ENCODE data around the gene MDM2. TPM values are rescaled to one million over a fixed set of nuclear protein-coding genes. Genes with fewer than 3 reads are reported as not detected.

Gene MDM2
- total and polyA plus RNA-seq, 10 of the 15 experiments (the other 5 are each of a cell fraction or from before 2014, with no cell fraction given), result 48.2 to 174 (median 85.0) TPM

GRCh38 chr12:68768431-68768939 lies 39.5 kb upstream of the MDM2 start:
- ChIA-PET POLR2A (no interaction called here), CTCF (no interaction called here), SMC1A (ENCODE audit: uncharacterized antibody, unreplicated experiment) (interaction anchor here (1.0 to 1.2 kb wide), 2 partner anchors 19 to 416 kb away, joined by 3 to 5 read pairs; no protein-coding TSS in a partner anchor), RAD21 (ENCODE audit: unreplicated experiment) (no interaction called here)
- TF ChIP-seq SPI1 (IDR thresholded peaks at IDR 0.05; ENCODE audit: borderline replicate concordance, insufficient read depth, low read depth, low read length), result no peak
- TF ChIP-seq ATF3 (IDR thresholded peaks at IDR 0.05; ENCODE audit: borderline replicate concordance, extremely low read depth, low read depth, low read length), result no peak
- TF ChIP-seq CBX3 (IDR thresholded peaks at IDR 0.05; ENCODE audit: borderline replicate concordance, low read depth), result no peak
- no peak for TF ChIP-seq FOS (IDR thresholded peaks at IDR 0.05; ENCODE audit: borderline replicate concordance, extremely low read depth, insufficient read length)
- TF ChIP-seq ZNF207 (IDR thresholded peaks at IDR 0.05; ENCODE audit: borderline replicate concordance), result no peak
- no peak for TF ChIP-seq KAT2A (conservative IDR thresholded peaks at IDR 0.05; ENCODE audit: control insufficient read depth, low read depth, low read length)
- TF ChIP-seq SIX5 (IDR thresholded peaks at IDR 0.05; ENCODE audit: low read depth, low read length, severe bottlenecking), result no peak
- no peak for TF ChIP-seq RBBP5 (conservative IDR thresholded peaks at IDR 0.05)
- TF ChIP-seq, protein P1, sequence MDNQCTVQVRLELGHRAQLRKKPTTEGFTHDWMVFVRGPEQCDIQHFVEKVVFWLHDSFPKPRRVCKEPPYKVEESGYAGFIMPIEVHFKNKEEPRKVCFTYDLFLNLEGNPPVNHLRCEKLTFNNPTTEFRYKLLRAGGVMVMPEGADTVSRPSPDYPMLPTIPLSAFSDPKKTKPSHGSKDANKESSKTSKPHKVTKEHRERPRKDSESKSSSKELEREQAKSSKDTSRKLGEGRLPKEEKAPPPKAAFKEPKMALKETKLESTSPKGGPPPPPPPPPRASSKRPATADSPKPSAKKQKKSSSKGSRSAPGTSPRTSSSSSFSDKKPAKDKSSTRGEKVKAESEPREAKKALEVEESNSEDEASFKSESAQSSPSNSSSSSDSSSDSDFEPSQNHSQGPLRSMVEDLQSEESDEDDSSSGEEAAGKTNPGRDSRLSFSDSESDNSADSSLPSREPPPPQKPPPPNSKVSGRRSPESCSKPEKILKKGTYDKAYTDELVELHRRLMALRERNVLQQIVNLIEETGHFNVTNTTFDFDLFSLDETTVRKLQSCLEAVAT (IDR thresholded peaks at IDR 0.05), result no peak
- TF ChIP-seq NFXL1 (IDR thresholded peaks at IDR 0.05; ENCODE audit: borderline replicate concordance), result no peak
- TF ChIP-seq PBX3 (IDR thresholded peaks at IDR 0.05; ENCODE audit: insufficient replicate concordance, low read depth, low read length), result no peak
- H2AFZ ChIP-seq (ENCODE audit: control insufficient read depth, low read depth, low read length), result no peak overlapping the region
- no peak for ATAC-seq
- no peak overlapping the region for H3K9ac ChIP-seq (ENCODE audit: control insufficient read depth, insufficient read depth, low read length)
- no peaks in the 10 kb centered on the region for H4K20me1 ChIP-seq (ENCODE audit: control insufficient read depth, insufficient read depth)
- H3K4me1 ChIP-seq (ENCODE audit: control insufficient read depth, insufficient read depth, low read length), result peaks cover 6% of the 10 kb centered on the region; the same call in 1 of the 2 replicates
- no peak for DNase-seq (ENCODE audit: low read depth, low spot score)
- H3K4me2 ChIP-seq (ENCODE audit: control insufficient read depth, insufficient read depth), result no peak overlapping the region
- no peak for FAIRE-seq
- H3K9me3 ChIP-seq (replicated peaks; ENCODE audit: control insufficient read depth, insufficient read depth, low read length), result no peaks in the 10 kb centered on the region
- intact Hi-C loops (cut with micrococcal nuclease; ENCODE audit: unreplicated experiment), result no loop called here
- no TSS peak for BruUV-seq (replicated peaks)
- no peaks in the 10 kb centered on the region for H3K79me2 ChIP-seq (ENCODE audit: control insufficient read depth, insufficient read depth, low read length)
- no peak overlapping the region for H3K27ac ChIP-seq (ENCODE audit: control insufficient read depth, insufficient read depth)
- H3K27me3 ChIP-seq (replicated peaks in 1 of 2; ENCODE audit: control insufficient read depth in 2 of 2, insufficient read depth in 2 of 2, low read length in 1 of 2), result no peaks in the 10 kb centered on the region
- H3K4me3 ChIP-seq, result no peak overlapping the region
- H3K36me3 ChIP-seq (ENCODE audit: control insufficient read depth in 2 of 2, insufficient read depth in 2 of 2, low read length in 1 of 2), result peaks cover 0 to 3% of the 10 kb centered on the region in 2 experiments; a peak in 1 of 4 replicates
- WGBS (ENCODE audit: insufficient coverage, insufficient replicate concordance, low lambda C conversion rate, missing lambda C conversion rate), result 95% methylated on average over 4 of the region's 4 CpGs
- in situ Hi-C loops (cut with MboI), result no loop called here

Measured in GM12878 (cell line).